ENCODE results near the gene SLFN12.

- TF ChIP-seq CTCF (IDR thresholded peaks at IDR 0.05; ENCODE audit: low read depth, low read length) (no peak), MYC (IDR thresholded peaks at IDR 0.05; ENCODE audit: low read depth, low read length) (no peak), POLR2A (IDR thresholded peaks at IDR 0.05; ENCODE audit: extremely low read depth, insufficient read length) (no peak), MAX (IDR thresholded peaks at IDR 0.05; ENCODE audit: low read depth, low read length) (no peak)
These were observed 44.1 kb upstream of the SLFN12 start for GRCh38 chr17:35476283-35476820.
